ENCODE data around the gene NFIB.

Gene NFIB

DNA sequence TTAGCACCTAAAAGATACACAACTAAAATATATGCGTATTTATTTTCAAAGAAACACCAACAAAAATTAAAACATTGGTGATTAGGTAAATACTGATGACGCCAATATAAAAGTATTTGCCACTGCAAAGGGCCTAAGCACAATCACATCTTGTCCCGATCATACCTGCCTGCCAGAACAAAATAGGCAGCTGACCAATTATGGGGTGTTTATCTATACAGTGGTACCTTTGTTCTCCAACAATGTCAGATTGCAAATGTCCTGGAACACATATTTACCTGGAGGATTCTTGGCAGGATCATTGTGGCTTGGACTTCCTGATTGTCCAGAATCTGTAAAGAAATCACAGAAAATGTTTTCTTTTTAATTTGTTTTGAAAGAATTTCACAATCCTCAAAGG, 134.5 kb downstream of the NFIB start:
- no peak for DNase-seq

DNA sequence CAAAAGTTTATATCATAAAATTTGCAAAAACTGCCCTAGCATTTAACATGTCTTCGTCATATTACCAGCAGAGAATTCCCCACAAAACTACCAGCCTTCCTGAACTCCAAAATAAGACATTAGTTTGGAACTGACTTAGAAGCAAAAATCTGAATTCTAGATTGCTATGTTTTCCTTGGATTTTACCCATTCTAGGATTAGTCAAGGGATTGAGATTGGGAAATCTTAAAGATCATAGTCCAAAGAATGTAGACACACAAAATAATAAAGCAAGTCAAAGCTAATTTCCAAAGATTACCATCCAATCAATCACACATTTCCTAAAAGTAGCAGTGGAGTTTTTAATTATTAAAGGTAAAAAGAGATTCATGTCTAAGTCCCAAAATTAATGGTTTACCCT, 138.2 kb downstream of the NFIB start:
- DNase-seq = no peak

DNA sequence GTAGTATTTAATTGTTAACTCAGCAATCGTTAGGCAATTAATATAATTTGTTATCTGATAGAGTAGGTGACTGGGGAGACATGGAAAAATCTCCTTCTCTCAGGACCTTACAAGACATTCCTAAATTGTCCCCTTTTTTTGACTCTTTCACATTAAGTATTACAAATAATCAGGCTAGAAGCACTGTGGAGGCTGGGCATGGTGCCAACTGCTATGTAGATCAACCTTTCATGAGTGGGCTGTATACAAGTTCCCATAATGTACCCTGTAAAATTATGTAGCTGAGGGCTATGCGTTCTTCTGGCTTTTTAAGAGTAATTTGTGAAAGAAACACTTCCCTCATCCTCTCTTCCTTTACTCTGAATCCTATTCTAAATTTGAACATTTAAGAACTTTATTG, 140.2 kb downstream of the NFIB start:
- no peak for DNase-seq

DNA sequence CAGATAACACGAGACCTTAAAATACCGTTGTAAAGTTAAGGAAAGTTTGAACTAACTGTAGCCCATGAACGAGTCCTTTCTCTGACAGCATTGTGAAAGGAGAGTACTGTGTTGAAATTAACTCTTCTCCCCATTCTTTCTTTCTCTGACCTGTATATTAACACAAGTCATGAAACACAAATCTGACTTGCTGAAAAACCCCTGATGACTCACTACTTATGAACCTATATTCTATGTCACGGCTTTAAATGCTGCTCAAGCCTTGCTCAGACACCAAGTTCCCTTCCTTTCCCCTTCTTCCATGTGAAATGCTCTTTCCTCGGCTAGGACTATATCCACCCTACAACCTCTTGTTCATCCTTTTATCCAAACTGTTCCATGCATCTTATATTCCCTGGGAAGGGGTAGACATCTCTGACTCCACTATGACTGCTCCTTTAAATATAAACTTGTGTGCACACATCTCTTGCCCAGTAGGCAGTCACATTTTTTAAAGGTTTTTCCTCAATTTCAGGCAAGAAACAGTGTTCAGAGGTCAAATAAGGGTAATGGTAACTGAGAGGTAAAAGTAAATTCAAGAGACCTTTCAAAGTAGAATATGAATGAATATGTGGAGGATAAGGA, 142.9 kb downstream of the NFIB start:
- no peak for DNase-seq

DNA sequence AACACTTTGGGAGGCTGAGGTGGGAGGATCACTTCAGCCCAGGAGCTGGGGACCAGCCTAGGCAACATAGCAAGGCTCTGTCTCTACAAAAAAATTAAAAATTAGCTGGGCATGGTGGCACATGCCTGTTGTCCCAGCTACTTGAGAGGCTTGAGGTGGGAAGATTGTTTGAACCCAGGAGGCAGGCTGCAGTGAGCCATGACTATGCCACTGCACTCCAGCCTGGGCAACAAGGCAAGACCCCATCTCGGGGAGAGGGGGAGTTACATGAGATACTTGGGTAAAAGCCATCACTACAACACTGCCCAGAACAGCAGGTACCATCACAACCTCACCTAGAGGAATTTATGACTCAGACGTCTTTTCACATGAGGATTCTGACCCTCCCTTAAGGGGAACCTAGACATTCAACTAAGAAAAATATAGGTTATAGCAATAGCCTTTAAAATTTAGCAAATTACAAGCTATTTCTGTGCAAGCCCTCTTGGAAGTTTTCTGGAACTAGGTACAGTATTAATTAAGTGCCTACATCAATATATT, 143.5 kb downstream of the NFIB start:
- no peak for DNase-seq

DNA sequence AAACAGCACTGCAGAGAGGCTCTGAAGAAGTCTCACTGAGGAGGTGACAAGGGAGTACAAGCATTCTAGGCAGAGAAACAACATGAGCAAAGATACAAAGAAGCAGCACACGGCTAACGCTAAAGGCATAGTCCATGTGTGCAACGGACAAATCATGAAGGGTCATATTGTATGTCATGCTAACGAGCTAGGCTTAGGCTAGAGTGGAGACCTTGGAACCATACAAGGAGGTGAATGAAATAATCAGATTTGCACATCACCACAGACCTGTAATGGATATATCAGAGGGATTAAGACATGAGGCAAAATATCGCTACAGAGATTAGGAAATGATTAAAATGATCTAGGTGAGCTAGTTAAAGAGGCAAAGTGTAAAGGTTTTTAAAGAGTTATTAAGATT, 145.6 kb downstream of the NFIB start:
- DNase-seq = no peak

DNA sequence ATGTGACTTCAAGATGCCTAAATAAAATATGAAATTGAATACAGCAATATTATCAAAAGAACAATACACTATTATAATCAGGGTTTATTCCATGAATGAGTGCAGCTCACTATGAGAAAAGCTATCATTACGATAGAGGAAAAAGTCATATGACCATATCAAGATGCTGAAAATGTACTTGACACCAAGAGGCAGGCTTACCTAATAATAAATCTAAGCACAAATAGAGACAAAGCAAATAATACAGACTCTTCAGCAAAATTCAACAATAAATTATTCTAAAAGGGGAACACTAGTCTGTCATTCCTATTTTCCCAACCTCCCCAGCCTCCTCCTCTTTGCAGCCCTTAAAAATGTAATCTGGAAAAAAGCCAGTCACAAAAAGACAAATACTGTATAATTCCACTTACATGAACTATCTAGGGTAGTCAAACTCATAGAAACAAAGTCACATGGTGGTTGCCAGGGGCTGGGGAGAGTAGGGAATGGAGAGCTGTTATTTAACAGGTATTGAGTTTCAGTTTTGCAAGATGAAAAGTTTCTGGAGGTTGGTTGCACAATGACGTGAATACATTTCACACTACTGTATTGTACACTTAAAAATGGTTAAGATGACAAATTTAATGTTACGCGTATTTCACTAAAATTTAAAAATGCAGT, 148.4 kb downstream of the NFIB start:
- no peak for DNase-seq

DNA sequence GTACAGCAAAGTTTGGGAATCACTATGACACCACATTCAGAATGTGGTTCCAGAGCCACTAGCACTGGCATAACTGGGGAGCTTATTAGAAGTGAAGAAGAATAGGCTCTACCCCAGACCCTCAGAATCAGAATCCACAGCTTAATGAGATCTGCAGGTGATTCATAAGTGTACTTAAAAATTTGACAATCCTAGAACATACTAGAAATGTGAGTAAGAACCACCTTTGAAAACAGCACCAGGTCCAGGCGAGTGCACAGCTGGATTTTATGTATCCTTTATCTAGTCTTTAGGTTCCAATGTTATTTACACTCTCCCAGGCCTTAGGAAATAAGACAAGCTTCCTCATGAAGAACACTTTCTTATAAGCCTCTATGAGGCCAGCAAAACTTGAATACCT, 149.0 kb downstream of the NFIB start:
- no peak for DNase-seq

DNA sequence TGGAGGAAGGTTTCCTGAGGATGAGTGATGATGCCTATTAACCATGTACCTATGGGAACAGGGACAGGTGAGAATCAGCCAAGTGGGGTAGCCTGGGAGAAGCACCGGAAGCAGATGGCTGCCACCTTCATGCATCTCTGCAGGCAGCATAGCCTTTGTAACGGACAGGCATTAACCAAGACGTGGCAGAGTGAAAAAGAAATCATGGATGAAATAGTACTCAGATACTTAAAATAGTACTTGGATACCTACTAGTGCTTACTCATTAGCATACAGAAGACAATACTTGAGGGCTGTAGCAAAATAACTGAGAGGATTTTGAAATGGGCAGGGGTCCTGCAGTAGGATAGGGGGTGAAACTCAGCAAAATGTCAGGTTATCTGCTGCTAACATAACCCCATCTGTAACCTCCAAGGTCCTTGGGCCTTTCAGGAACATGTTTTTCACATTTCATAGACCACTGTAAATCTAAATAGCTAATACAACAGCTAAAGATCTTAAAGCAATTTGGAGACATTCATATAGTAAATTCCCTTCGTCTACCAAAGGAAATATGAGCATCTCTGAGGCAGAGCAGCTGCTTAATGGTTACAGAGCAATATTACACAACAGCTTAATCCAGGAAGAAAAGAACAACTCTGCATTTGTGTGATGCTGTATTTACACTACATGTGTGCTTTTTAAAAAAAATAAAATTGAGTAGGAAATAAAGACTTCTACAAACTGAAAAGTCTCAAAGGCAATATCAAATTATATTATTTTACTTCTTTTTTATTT, 154.3 kb downstream of the NFIB start:
- no peak for DNase-seq

DNA sequence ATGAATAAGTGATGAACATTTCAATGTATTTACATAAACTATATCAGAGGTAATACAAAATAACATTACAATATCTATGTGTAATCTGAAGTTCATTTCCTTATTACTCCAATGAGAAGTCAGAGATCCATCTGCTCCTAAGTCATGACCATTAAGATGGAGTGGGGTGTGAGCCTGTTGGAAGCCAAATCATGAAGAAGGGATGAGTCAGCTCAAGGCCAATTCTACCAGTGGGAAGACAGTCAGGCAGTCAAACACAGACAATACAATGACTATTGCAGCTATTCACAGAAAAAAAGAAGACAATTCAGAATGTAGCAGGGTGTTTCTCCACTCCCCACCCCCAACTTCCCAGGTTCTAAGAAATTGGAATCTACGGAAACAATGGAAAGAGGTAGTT, 155.0 kb downstream of the NFIB start:
- no peak for DNase-seq

DNA sequence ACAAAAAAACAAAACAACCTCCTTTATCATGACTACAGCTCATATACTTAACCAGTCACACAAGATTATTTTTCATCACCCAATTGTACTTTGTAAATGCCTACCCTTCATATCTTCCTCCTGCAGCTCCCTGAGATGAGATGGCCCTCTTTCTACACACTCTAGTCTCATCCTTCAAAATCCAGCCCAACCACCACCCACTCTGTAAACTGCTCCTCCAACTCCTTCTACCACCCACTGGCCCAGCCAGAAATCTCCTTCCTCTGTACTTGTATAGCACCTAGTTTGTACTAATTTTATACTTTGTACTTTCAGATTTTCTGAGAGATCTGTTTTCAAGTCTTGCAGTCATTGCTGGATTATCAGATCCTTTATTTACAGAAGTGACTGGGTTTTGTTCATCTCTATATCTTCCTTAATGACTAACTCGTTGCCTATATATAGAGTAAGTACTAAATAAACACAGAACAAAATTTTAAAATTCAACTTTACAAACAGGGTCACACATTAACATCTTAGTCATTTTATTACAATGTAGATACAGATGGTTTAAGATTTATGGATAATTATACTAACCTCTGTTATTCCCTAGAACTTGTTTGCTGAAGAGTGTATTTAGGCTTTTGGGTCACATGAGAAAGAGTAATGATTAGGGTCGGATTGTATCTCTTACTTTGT, 155.7 kb downstream of the NFIB start:
- DNase-seq = no peak

DNA sequence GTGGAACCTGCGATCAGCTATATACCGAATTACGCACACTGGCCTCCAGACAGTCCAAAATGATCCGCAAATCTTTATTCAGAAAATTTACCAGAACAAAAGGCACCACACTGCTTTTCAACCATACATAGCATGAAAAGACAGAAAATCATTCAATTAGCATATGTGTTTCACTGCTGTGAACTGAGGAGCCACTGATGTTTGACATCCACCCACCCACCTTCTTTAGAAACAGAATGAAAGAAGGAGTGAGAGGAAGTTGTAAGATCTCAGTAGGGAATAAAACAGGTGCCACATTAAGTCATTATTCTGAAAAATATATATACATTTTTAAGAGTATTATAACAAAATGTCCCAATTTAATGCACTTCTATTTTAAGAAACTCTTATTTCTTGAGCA, 156.8 kb downstream of the NFIB start:
- no peak for DNase-seq

DNA sequence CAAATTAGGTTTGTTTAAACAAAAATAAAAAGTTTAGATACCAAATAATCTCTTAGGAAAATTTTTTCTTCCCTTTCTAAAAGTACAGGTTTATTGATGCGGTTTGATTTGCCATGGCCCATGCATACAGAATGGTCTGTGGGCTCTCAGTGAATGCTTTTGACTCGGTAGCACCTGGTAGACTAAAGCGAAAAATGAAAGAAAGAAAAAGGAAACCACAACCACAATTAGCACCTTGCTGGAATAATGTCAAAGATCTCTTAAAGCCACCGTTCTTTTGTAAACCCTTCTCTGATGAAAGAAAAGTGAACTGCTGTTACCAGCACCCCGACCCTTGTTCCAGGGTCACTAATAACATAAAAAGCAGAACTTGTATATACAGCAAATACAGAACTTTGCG, 157.9 kb downstream of the NFIB start:
- no peak for DNase-seq

DNA sequence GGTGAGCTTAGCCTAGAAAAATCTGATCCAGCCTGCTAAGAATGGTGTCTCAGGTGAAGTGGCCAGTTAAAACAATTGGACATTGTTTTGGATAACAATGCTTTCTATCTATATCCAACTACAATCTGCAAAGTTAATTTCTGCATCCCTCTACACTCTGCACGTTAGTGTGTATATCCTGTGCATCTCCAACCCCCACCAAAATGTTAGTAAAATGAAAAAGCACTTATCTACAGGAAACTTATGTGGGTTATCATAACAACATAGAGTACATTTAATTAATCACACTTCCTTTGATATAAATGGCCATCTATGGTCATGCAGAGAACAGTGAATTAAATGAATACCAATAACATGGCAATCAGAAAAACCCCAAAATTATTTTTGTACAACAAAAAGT, 158.7 kb downstream of the NFIB start:
- DNase-seq = no peak

DNA sequence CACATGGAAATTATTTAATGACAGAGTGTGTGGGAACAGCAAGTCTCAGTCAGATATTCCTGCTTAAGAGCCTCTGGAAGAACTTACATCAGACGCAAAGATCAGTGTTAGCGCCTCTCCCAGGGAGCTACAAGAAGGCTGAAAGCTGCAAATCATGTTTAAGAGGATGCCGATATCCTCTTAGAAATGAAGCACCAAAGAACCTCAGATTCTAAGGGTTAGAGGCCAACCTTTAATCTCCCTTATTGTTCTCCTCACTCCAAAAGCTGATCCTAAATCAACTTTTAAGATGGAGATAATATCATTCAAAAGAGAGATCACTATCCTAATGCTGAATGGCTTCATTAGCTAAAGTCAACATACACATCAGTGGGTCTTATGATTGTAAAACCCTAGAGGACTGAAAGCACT, 160.6 kb downstream of the NFIB start:
- no peak for DNase-seq

DNA sequence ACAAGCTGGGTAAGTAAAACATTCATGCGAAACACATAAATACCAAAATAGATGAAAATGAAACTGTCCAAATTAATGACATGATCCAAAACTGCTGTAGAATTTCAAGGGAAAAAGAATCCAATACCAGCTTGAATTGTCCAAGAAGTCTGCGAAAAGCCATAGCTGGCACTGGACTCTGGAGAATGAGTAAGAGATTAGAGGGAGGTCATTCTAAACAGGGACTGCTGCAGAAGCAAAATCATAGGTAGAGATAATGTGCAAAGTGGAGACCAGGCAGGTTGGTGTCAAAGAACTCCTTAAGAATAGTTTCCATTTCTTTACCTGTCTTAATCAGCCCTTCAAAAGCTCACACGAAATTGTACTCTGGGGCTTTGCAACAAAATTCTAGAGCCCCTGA, 162.5 kb downstream of the NFIB start:
- no peak for DNase-seq

DNA sequence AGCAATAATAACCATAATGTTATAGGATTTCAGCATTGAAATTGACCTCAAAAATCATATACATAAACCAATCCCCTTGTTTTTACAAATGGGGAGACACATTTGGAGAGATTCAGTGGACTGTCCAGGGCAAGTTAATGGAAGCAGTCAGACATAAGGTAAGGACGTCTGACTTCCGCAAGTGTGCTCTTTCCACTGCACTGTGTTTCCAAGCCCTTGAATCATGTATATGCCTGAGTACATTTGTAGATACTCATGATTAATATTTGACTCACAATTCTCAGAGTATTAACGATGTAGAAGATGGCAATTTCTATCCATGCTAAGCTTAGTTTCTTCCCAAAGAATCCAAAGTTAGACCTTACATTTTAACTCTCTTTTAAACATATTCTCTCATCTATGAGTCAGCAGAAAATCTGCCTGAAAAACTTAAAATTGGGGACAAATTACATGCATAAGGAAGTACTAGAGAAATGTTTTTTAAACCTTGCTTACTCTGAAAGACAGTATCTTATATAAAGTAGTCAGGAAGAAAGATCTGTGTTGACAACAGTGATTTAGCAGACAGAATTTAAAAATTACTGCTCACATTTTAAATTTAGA, 165.3 kb downstream of the NFIB start:
- DNase-seq = no peak

DNA sequence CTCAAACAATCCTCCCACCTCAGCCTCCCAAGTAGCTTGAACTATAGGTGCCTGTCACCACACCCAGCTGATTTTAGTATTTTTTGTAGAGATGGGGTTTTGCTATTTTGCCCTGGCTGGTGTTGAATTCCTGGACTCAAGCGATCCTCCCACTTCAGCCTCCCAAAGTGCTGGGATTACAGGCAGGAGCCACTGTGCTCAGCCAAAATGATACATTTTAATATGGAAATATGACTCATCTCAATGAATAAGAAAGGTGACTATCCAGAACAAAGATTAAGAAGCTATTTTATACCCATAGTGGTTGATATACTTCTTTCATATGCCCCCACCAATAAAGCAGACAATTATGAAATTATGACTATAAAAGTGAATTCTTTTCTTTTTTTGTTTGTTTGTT, 166.2 kb downstream of the NFIB start:
- DNase-seq = no peak

DNA sequence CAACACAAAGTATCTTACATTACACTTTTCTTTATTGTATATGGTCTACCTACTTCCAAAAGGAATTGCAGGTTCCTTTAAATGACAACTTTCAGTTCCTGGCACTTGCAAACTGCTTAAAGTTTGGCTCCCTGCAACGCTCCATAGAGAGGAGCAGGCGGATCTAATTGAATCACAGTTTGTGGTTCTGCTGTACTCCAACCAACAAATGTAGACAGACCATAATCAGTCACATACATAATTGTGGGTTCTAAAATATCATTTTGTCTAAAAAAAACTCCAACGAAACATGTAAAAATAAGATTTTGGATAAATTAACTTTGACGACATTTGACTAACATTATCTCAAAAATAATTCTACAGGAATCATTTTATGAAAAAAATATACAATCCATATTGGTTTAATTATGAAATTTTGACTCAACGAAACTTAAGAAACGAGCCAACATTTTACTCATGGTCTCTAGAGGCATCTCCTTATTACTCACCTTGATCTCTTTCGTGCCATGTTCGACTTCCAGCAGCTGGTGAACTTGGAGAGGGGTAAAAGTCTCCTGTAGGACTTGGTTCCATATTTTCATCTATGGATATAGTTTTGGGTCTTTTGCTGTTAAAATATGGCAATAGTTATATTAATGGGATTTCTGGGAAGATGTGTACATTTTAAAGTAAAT, 167.6 kb downstream of the NFIB start:
- DNase-seq = no peak

DNA sequence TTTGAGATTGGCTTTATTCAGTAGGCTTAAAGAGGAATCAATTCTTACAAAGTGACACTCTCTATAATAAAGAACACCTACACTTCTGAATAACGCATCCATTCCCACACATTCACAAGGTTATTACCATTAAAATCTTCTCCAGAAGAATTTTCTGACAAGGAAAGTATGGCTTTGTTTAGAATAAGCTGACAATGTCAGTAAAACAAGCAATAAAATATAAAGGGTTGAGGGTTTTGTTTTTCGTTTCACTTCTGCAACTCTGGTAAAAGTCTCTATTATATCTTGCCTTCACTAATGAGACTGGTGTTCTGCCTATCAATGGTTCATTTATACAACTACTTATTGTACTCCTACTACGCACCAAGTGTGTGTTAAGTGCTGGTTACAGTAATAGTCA, 169.7 kb downstream of the NFIB start:
- no peak for DNase-seq

DNA sequence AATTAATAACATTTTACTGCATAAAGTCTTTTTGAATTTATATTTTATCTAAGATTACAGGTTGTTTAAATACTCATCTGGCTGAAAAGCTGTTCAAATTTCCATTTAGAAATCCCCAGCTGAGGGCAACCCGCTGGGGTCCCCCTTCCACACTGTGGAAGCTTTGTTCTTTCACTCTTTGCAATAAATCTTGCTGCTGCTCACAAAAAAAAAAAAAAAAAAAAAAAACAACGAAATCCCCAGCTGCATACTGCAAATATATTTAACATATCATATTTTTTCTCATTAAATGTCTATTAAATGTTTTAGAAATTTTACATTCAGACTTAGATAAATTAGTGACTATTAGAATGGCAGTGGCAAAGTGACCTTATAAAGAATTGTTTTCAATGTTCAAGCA, 172.2 kb downstream of the NFIB start:
- no peak for DNase-seq

DNA sequence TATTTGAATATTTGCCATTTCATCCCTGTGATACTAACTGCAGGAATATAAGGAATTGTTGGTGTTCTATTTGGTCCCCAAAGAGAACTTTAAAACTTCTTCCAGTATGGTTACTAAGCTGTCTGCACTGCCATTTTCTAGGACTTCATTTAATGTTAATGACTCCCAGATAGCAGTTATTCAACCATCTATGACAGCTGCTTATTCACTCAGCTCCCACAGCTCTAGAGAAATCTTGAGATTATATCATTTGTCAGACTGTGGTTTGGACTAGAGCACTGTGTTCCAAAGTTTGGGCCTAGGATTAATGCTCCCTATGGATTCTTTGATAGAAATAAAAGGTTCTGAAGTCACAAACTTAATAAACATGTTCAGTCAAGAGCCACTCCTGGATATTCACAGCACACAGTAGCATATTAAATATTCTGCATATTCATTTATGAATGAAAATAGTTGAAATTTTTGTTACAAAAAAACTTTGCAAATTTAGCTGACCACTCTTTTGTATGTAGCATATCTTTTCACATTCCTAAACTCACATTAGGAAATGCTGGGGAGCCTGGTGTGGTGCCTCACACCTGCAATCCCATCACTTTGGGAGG, 173.7 kb downstream of the NFIB start:
- no peak for DNase-seq

All from stimulated activated naive CD4-positive, alpha-beta T cell treated with Interleukin-2 at 50 U/mL for 16 hours (primary cell).